ENCODE results near the gene COX8C. TPM values are rescaled to one million over a fixed set of nuclear protein-coding genes. Genes with fewer than 3 reads are reported as not detected.

Gene COX8C
- total RNA-seq, 1 experiment from 2014 or later: not detected

DNA sequence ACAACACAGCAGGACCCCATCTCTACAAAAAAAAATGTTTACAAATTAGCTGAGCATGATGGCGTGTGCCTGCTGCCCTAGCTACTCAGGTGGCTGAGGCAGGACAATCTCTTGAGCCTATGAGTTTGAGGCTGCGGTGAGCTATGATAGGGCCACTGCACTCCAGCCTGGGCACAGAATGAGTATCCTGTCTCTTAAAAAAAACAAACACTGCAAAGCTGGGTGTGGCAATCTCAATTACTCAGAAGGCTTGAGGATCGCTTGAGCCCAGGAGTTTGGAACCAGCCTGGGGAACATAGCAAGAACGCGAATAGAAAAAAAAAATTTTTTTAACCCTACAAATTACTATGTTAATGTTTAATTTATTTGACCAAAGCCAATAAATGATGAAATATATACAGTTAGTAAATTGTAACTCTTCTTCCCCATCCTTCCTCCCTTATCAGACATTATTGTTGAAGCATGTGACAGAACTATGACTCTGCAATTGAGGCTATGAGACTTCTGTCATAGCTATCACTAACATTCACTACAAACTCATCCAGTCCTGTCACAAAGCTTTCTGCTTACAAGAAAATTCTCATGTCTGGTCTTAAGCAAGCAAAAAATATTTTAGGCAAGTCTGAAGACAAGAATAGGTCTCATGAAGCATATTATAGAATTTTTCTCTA, 23.9 kb upstream of the COX8C start:
- Histone ChIP-seq H3K4me1 (ENCODE audit: control insufficient read depth in 1 of 2, insufficient read depth in 2 of 2, low read length in 2 of 2) (peaks cover 0 to 16% of the 10 kb centered on the region in 2 experiments; a peak in 2 of 4 replicates), H3K79me2 (ENCODE audit: insufficient read depth, low read length) (peaks cover 98% of the 10 kb centered on the region), H3K36me3 (ENCODE audit: control insufficient read depth in 1 of 2, insufficient read depth in 2 of 2, low read length in 2 of 2) (no peaks in the 10 kb centered on the region), H4K20me1 (ENCODE audit: insufficient read depth) (peaks cover 8% of the 10 kb centered on the region; the same call in 1 of the 2 replicates), H3K9me3 (ENCODE audit: control insufficient read depth in 1 of 2, insufficient read depth in 1 of 2, low read depth in 1 of 2, low read length in 2 of 2) (no peaks in the 10 kb centered on the region), H2AFZ (ENCODE audit: low read depth, low read length, poor library complexity, severe bottlenecking) (no peak overlapping the region), H3K27me3 (ENCODE audit: insufficient read depth, low read length) (no peaks in the 10 kb centered on the region), H3K4me2 (ENCODE audit: low read length) (no peak overlapping the region), H3K9me2 (ENCODE audit: insufficient read depth) (no peaks in the 10 kb centered on the region), H3K27ac (ENCODE audit: low read depth, low read length) (no peak overlapping the region), H3K4me3 (replicated peaks in 1 of 2; ENCODE audit: low read depth in 1 of 2, low read length in 2 of 2) (no peak overlapping the region), H3K9ac (ENCODE audit: low read length) (no peak overlapping the region)
- DNase-seq (ENCODE audit: low read depth, low spot score) (no peak), ATAC-seq (no peak)
- CTCF ChIA-PET: no interaction called here
- RAD21 ChIA-PET (ENCODE audit: low non-redundant PET in 1 of 2, low total read pairs in 2 of 2, uncharacterized antibody in 2 of 2, unreplicated experiment in 2 of 2): no interaction called here
- POLR2A ChIA-PET: no interaction called here
- TF ChIP-seq ZFX (IDR thresholded peaks at IDR 0.05) (no peak), CEBPB (IDR thresholded peaks at IDR 0.05; ENCODE audit: low read depth) (no peak), EGR1 (IDR thresholded peaks at IDR 0.05; ENCODE audit: low read depth) (no peak), CBX3 (IDR thresholded peaks at IDR 0.05; ENCODE audit: low read depth) (no peak), FOSL1 (IDR thresholded peaks at IDR 0.05; ENCODE audit: low read depth) (no peak), POLR2AphosphoS5 (IDR thresholded peaks at IDR 0.05; ENCODE audit: low read depth, low read length) (no peak), RAD21 (IDR thresholded peaks at IDR 0.05; ENCODE audit: low read depth) (no peak), EZH2phosphoT487 (IDR thresholded peaks at IDR 0.05; ENCODE audit: borderline replicate concordance) (no peak), YY1 (IDR thresholded peaks at IDR 0.05; ENCODE audit: extremely low read depth, insufficient replicate concordance, low read depth, low read length) (no peak), POLR2A (IDR thresholded peaks at IDR 0.05; ENCODE audit: borderline replicate concordance, extremely low read depth, insufficient read depth, insufficient read length) (no peak), ATF3 (IDR thresholded peaks at IDR 0.05) (no peak), CTCF (IDR thresholded peaks at IDR 0.05 in 2 of 3, conservative IDR thresholded peaks at IDR 0.05 in 1 of 3; ENCODE audit: borderline replicate concordance in 1 of 3, insufficient read depth in 1 of 3, low read depth in 2 of 3, low read length in 2 of 3) (no peak), JUND (IDR thresholded peaks at IDR 0.05) (no peak), SP1 (IDR thresholded peaks at IDR 0.05; ENCODE audit: low read depth) (no peak), TCF7L2 (IDR thresholded peaks at IDR 0.05; ENCODE audit: borderline replicate concordance, extremely low read depth, insufficient read depth, insufficient read length) (no peak), EZH2 (IDR thresholded peaks at IDR 0.05) (no peak), ZNF274 (IDR thresholded peaks at IDR 0.05; ENCODE audit: low read depth, low read length) (no peak)
- TF ChIP-seq, protein P1, sequence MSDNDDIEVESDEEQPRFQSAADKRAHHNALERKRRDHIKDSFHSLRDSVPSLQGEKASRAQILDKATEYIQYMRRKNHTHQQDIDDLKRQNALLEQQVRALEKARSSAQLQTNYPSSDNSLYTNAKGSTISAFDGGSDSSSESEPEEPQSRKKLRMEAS (IDR thresholded peaks at IDR 0.05): no peak
- TF ChIP-seq, protein P2, sequence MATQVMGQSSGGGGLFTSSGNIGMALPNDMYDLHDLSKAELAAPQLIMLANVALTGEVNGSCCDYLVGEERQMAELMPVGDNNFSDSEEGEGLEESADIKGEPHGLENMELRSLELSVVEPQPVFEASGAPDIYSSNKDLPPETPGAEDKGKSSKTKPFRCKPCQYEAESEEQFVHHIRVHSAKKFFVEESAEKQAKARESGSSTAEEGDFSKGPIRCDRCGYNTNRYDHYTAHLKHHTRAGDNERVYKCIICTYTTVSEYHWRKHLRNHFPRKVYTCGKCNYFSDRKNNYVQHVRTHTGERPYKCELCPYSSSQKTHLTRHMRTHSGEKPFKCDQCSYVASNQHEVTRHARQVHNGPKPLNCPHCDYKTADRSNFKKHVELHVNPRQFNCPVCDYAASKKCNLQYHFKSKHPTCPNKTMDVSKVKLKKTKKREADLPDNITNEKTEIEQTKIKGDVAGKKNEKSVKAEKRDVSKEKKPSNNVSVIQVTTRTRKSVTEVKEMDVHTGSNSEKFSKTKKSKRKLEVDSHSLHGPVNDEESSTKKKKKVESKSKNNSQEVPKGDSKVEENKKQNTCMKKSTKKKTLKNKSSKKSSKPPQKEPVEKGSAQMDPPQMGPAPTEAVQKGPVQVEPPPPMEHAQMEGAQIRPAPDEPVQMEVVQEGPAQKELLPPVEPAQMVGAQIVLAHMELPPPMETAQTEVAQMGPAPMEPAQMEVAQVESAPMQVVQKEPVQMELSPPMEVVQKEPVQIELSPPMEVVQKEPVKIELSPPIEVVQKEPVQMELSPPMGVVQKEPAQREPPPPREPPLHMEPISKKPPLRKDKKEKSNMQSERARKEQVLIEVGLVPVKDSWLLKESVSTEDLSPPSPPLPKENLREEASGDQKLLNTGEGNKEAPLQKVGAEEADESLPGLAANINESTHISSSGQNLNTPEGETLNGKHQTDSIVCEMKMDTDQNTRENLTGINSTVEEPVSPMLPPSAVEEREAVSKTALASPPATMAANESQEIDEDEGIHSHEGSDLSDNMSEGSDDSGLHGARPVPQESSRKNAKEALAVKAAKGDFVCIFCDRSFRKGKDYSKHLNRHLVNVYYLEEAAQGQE (IDR thresholded peaks at IDR 0.05; ENCODE audit: low read depth): no peak
- no TSS peak for BruUV-seq (replicated peaks)
- intact Hi-C loops (cut with micrococcal nuclease): no loop called here
